ENCODE data around the gene PDLIM3. TPM values are rescaled to one million over a fixed set of nuclear protein-coding genes. Genes with fewer than 3 reads are reported as not detected.

The PDLIM3 gene
- total and polyA plus RNA-seq, 2 of the 13 experiments (the other 11 are each of a cell fraction or from before 2014, with no cell fraction given) = 5.9 to 14.0 TPM

- TF ChIP-seq, protein P1, sequence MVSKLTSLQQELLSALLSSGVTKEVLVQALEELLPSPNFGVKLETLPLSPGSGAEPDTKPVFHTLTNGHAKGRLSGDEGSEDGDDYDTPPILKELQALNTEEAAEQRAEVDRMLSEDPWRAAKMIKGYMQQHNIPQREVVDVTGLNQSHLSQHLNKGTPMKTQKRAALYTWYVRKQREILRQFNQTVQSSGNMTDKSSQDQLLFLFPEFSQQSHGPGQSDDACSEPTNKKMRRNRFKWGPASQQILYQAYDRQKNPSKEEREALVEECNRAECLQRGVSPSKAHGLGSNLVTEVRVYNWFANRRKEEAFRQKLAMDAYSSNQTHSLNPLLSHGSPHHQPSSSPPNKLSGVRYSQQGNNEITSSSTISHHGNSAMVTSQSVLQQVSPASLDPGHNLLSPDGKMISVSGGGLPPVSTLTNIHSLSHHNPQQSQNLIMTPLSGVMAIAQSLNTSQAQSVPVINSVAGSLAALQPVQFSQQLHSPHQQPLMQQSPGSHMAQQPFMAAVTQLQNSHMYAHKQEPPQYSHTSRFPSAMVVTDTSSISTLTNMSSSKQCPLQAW (CRISPR knock-in tag; IDR thresholded peaks at IDR 0.05) = no peak
- TF ChIP-seq HNRNPL (IDR thresholded peaks at IDR 0.05; ENCODE audit: low read depth, low read length) = no peak
Observed at GRCh38 chr4:185488650-185489049, 46.7 kb downstream of the PDLIM3 start (continued).

DNA sequence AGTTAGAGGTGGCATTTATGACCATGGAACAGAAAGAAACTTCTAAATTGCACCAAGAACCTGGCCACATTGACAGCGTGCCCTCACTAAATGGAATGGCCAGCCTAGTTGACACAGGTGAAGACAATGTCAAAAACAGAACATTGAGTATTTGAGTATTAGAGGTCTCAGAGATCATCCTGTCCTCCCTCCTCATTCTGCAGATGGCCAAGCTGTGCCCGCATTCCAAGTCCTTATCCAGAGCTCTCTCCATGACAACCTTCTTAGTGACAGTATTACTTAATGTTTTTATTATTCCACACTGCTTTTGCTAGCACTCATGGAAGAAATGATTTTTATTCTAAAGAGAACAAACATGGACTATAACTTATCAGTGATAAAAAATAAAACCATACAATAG lies 53.9 kb downstream of the PDLIM3 start:
- in situ Hi-C loops (cut with HindIII; ENCODE audit: extremely low pct_ligation_motif_present, low pct_unique_long_range_greater_than_20kb) (no loop called here), intact Hi-C loops (cut with micrococcal nuclease; ENCODE audit: unreplicated experiment) (no loop called here)
- no peak for TF ChIP-seq ZNF441 (CRISPR knock-in tag; IDR thresholded peaks at IDR 0.05; ENCODE audit: borderline replicate concordance)
- no peak for TF ChIP-seq ZNF329 (CRISPR knock-in tag; IDR thresholded peaks at IDR 0.05; ENCODE audit: low read depth)
- no peak for TF ChIP-seq TP53 (CRISPR knock-in tag; conservative IDR thresholded peaks at IDR 0.05)
- no peak for TF ChIP-seq SP140L (CRISPR knock-in tag; IDR thresholded peaks at IDR 0.05; ENCODE audit: borderline replicate concordance)
- Histone ChIP-seq H2AFZ (ENCODE audit: low read length) (no peak overlapping the region), H3K9me3 (ENCODE audit: low read length) (no peaks in the 10 kb centered on the region), H3K79me2 (ENCODE audit: insufficient read depth, low read length) (no peaks in the 10 kb centered on the region), H3K9ac (ENCODE audit: insufficient read depth, low read depth, low read length) (no peak overlapping the region), H3K27me3 (ENCODE audit: control insufficient read depth in 1 of 2, insufficient read depth in 2 of 2, low read length in 2 of 2) (peaks cover 1 to 34% of the 10 kb centered on the region in 2 experiments; a peak in 2 of 5 replicates), H3K4me2 (ENCODE audit: low read depth, low read length) (no peak overlapping the region), H3K36me3 (replicated peaks in 1 of 2; ENCODE audit: control insufficient read depth in 1 of 2, insufficient read depth in 2 of 2, low read length in 2 of 2) (no peaks in the 10 kb centered on the region), H3K4me1 (ENCODE audit: insufficient read depth, low read length) (no peaks in the 10 kb centered on the region), H3K27ac (ENCODE audit: extremely low read length, insufficient read depth, low read length) (no peak overlapping the region), H3K4me3 (replicated peaks in 1 of 3; ENCODE audit: insufficient read depth in 1 of 3, low read depth in 2 of 3, low read length in 3 of 3) (no peak overlapping the region), H4K20me1 (ENCODE audit: insufficient read depth, low read length) (no peaks in the 10 kb centered on the region)
- DNase-seq (ENCODE audit: low spot score) = no peak
- no TSS peak for BruUV-seq (replicated peaks)
- ChIA-PET POLR2A (no interaction called here), CTCF (ENCODE audit: low intra/inter-chr PET ratio, low total read pairs) (no interaction called here)
- ATAC-seq = no peak
- WGBS (ENCODE audit: low lambda C conversion rate) = 0% methylated on average over 2 of the region's 2 CpGs
- FAIRE-seq = no peak
